ENCODE data around the gene ST8SIA6. TPM values are rescaled to one million over a fixed set of nuclear protein-coding genes. Genes with fewer than 3 reads are reported as not detected.

The ST8SIA6 gene
- total and polyA plus RNA-seq, 9 of the 15 experiments (the other 6 are each of a cell fraction or from before 2014, with no cell fraction given) = 0.69 to 6.7 (median 5.0) TPM

DNA sequence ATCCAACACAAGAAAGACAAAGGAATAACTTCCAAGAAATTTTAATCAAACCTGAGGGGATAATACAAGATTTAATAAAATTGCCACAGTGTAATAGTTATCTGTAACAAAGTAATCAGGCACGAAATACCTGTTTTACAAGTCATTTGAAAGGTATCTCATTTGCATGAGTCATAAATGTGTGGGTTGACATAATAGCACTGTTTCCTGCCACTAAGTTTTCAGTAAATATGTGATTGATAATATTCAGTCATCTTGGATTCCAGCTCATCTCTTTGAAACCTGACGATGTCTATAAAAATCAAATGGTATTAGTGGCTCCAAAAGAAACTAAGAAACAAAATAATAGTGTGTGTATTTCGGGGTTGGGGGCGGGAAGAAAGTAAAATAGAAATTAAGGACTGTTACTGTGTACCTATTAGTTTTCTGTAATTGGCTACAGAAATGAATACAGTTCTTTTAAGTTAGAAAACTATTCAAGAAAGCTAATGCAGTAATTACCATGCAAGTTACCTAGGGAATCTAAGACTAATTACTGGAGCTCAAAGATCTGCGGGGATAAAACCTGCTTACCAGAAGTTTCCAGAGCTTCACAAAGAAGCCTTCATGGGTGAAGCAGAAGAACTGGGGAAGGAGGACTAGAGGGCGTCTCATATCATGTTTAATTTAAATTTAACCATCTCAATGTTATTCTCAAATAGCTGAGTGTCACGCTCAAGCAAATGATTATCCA is 100.7 kb downstream of the ST8SIA6 start:
- POLR2A ChIA-PET = interaction anchor here (1.5 kb wide), 1 partner anchor 10 kb away, joined by 5 read pairs; no protein-coding TSS in a partner anchor
- in situ Hi-C loops (cut with MboI) = no loop called here
- Histone ChIP-seq H3K4me2 (ENCODE audit: insufficient read depth, low read length) (no peak overlapping the region), H3K9ac (ENCODE audit: insufficient read depth in 1 of 2, low read depth in 2 of 2, low read length in 2 of 2) (no peak overlapping the region), H2AFZ (ENCODE audit: low read depth, low read length) (no peak overlapping the region), H3K36me3 (ENCODE audit: control insufficient read depth, insufficient read depth, low read length) (no peaks in the 10 kb centered on the region), H3K79me2 (ENCODE audit: control insufficient read depth, insufficient read depth, low read length) (no peaks in the 10 kb centered on the region), H3K4me1 (replicated peaks in 1 of 2; ENCODE audit: control insufficient read depth in 2 of 2, insufficient read depth in 2 of 2, low read length in 2 of 2) (peaks cover 0 to 6% of the 10 kb centered on the region in 2 experiments; a peak in 2 of 5 replicates), H3K27me3 (ENCODE audit: control insufficient read depth in 2 of 2, insufficient read depth in 2 of 2, low read length in 2 of 2) (no peaks in the 10 kb centered on the region), H3K4me3 (no peak overlapping the region), H3K9me1 (ENCODE audit: control insufficient read depth, insufficient read depth, low read length) (no peaks in the 10 kb centered on the region), H3K9me3 (replicated peaks; ENCODE audit: control insufficient read depth, insufficient read depth, low read depth, low read length) (no peaks in the 10 kb centered on the region), H4K20me1 (replicated peaks; ENCODE audit: control insufficient read depth, insufficient read depth, low read length) (no peaks in the 10 kb centered on the region), H3K27ac (ENCODE audit: extremely low read depth, low read depth, low read length) (no peak overlapping the region)
- no peak for DNase-seq (ENCODE audit: extremely low read depth in 1 of 4, low spot score in 3 of 4)
- CTCF ChIA-PET (ENCODE audit: low intra/inter-chr PET ratio) = interaction anchor here (0.7 kb wide), 1 partner anchor 1498 kb away, joined by 3 read pairs; no protein-coding TSS in a partner anchor
- intact Hi-C loops (cut with micrococcal nuclease) = no loop called here
- 64% methylated on average over 7 of the region's 7 CpGs for WGBS (ENCODE audit: insufficient coverage, low coverage, missing lambda C conversion rate)
- BruUV-seq (replicated peaks) = no TSS peak
- ATAC-seq = no peak
- FAIRE-seq = no peak
- TF ChIP-seq, protein P1, sequence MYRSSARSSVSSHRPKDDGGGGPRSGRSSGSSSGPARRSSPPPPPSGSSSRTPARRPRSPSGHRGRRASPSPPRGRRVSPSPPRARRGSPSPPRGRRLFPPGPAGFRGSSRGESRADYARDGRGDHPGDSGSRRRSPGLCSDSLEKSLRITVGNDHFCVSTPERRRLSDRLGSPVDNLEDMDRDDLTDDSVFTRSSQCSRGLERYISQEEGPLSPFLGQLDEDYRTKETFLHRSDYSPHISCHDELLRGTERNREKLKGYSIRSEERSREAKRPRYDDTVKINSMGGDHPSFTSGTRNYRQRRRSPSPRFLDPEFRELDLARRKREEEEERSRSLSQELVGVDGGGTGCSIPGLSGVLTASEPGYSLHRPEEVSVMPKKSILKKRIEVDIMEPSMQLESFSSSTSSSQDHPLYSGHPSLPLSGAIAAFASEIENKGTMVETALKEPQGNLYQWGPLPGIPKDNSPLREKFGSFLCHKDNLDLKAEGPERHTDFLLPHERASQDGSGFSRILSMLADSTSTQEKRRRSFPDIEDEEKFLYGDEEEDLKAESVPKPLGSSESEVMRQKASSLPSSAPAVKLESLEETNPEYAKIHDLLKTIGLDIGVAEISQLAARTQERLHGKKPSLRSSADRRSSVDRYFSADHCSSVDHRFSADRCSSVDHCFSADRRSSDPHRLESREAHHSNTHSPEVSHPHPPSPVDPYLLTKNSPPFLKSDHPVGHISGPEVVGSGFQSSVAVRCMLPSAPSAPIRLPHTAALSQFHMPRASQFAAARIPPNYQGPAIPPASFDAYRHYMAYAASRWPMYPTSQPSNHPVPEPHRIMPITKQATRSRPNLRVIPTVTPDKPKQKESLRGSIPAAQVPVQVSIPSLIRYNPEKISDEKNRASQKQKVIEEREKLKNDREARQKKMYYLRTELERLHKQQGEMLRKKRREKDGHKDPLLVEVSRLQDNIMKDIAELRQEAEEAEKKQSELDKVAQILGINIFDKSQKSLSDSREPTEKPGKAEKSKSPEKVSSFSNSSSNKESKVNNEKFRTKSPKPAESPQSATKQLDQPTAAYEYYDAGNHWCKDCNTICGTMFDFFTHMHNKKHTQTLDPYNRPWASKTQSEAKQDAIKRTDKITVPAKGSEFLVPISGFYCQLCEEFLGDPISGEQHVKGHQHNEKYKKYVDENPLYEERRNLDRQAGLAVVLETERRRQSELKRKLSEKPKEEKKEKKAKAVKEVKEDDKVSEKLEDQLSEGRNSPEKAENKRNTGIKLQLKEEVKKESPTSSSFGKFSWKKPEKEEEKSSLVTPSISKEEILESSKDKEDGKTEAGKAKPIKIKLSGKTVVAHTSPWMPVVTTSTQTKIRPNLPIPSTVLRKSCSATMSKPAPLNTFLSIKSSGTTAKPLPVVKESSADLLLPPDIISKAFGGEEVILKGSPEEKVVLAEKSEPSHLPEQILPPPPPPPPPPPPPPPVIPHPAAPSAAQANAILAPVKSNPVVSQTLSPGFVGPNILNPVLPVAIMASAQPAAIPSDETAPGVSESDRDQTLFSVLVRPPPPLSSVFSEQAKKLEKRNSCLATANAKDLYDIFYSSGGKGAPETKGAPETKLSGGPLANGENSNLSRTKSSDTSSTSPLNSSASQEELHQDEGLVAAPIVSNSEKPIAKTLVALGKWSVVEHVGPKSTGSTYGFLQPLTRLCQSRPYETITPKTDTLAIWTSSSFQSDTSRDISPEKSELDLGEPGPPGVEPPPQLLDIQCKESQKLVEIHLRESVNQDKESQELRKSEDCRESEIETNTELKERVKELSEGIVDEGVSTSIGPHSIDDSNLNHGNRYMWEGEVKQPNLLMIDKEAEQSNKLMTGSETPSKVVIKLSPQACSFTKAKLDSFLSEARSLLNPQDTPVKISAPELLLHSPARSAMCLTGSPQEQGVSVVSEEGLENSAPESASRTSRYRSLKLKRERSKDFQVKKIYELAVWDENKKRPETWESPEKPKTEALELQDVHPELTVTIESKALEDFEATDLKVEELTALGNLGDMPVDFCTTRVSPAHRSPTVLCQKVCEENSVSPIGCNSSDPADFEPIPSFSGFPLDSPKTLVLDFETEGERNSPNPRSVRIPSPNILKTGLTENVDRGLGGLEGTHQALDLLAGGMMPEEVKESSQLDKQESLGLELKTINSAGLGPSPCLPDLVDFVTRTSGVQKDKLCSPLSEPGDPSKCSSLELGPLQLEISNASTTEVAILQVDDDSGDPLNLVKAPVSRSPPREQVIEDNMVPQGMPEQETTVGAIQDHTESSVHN (IDR thresholded peaks at IDR 0.05; ENCODE audit: borderline replicate concordance in 1 of 2, low read depth in 1 of 2) = no peak
- TF ChIP-seq BRD4 (IDR thresholded peaks at IDR 0.05) (no peak), ZNF197 (CRISPR knock-in tag; IDR thresholded peaks at IDR 0.05; ENCODE audit: low read depth) (no peak), DACH1 (IDR thresholded peaks at IDR 0.05; ENCODE audit: partially characterized antibody) (no peak), CSDE1 (IDR thresholded peaks at IDR 0.05) (no peak), ARNT (IDR thresholded peaks at IDR 0.05) (no peak), ZNF408 (CRISPR knock-in tag; IDR thresholded peaks at IDR 0.05; ENCODE audit: low read depth) (no peak), SUPT5H (IDR thresholded peaks at IDR 0.05) (no peak), U2AF1 (optimal IDR thresholded peaks at IDR 0.05; ENCODE audit: low read depth, low read length) (no peak), NR2F6 (CRISPR knock-in tag; IDR thresholded peaks at IDR 0.05) (no peak)
- TF ChIP-seq, protein P2, sequence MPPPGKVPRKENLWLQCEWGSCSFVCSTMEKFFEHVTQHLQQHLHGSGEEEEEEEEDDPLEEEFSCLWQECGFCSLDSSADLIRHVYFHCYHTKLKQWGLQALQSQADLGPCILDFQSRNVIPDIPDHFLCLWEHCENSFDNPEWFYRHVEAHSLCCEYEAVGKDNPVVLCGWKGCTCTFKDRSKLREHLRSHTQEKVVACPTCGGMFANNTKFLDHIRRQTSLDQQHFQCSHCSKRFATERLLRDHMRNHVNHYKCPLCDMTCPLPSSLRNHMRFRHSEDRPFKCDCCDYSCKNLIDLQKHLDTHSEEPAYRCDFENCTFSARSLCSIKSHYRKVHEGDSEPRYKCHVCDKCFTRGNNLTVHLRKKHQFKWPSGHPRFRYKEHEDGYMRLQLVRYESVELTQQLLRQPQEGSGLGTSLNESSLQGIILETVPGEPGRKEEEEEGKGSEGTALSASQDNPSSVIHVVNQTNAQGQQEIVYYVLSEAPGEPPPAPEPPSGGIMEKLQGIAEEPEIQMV (tag; conservative IDR thresholded peaks at IDR 0.05; ENCODE audit: low read depth) = no peak
- TF ChIP-seq, protein P3, sequence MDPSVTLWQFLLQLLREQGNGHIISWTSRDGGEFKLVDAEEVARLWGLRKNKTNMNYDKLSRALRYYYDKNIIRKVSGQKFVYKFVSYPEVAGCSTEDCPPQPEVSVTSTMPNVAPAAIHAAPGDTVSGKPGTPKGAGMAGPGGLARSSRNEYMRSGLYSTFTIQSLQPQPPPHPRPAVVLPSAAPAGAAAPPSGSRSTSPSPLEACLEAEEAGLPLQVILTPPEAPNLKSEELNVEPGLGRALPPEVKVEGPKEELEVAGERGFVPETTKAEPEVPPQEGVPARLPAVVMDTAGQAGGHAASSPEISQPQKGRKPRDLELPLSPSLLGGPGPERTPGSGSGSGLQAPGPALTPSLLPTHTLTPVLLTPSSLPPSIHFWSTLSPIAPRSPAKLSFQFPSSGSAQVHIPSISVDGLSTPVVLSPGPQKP (CRISPR knock-in tag; IDR thresholded peaks at IDR 0.05) = no peak

Data from K562 (cell line).